ENCODE data around the gene KCNMA1. TPM values are rescaled to one million over a fixed set of nuclear protein-coding genes. Genes with fewer than 3 reads are reported as not detected.

Gene KCNMA1
- total RNA-seq, 1 experiment from 2014 or later = 0.70 TPM

DNA sequence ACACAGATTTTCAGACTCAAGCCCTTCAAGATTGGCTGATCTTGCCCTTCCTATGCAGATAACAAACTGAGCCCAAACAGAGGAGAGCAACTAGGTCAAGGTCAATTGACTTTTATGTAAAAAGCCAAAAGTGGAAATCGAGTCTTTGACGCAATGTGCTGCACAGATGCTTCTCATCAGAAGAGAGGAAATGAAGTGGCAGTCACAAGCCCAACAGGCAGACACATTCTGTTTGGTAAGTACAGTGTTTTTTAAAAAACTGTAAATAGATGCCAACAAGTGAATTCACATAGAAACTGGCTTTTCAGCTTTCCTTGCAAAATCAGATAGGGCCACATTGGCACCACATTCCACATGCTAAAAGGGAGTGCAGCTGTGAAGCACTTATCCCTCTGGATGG is 606.6 kb downstream of the KCNMA1 start:
- Histone ChIP-seq H3K27me3 (ENCODE audit: insufficient read depth, low read depth) (peaks cover 30% of the 10 kb centered on the region), H3K27ac (no peak overlapping the region), H3K4me1 (replicated peaks; ENCODE audit: insufficient read depth) (no peaks in the 10 kb centered on the region), H3K79me2 (ENCODE audit: low read depth) (no peaks in the 10 kb centered on the region), H3K4me3 (no peak overlapping the region), H2AFZ (no peak overlapping the region), H4K20me1 (ENCODE audit: insufficient read depth) (no peaks in the 10 kb centered on the region), H3F3A (ENCODE audit: insufficient read depth, low read depth) (no peaks in the 10 kb centered on the region), H3K9me3 (ENCODE audit: insufficient read depth, low read depth) (no peaks in the 10 kb centered on the region), H3K4me2 (no peak overlapping the region), H3K36me3 (ENCODE audit: low read depth) (no peaks in the 10 kb centered on the region), H3K9me2 (ENCODE audit: insufficient read depth) (no peaks in the 10 kb centered on the region)
- no TSS peak for BruUV-seq (replicated peaks)
- ChIA-PET CTCF (no interaction called here), POLR2A (ENCODE audit: unreplicated experiment) (no interaction called here)
- TF ChIP-seq CTCF (conservative IDR thresholded peaks at IDR 0.05) = no peak
- no peak for TF ChIP-seq EZH2 (IDR thresholded peaks at IDR 0.05; ENCODE audit: low read depth)
- intact Hi-C loops (cut with micrococcal nuclease; ENCODE audit: unreplicated experiment) = no loop called here
- DNase-seq = no peak

GRCh38 chr10:77029777-77030717 is 607.6 kb downstream of the KCNMA1 start:
- no peak overlapping the region for H3K4me3 ChIP-seq
- H3K27me3 ChIP-seq (ENCODE audit: insufficient read depth, low read depth) = peaks cover 30% of the 10 kb centered on the region
- H3K36me3 ChIP-seq (ENCODE audit: low read depth) = no peaks in the 10 kb centered on the region
- no TSS peak for BruUV-seq (replicated peaks)
- no peaks in the 10 kb centered on the region for H3K9me2 ChIP-seq (ENCODE audit: insufficient read depth)
- H3K4me2 ChIP-seq = no peak overlapping the region
- POLR2A ChIA-PET (ENCODE audit: unreplicated experiment) = no interaction called here
- no peaks in the 10 kb centered on the region for H3F3A ChIP-seq (ENCODE audit: insufficient read depth, low read depth)
- no peaks in the 10 kb centered on the region for H4K20me1 ChIP-seq (ENCODE audit: insufficient read depth)
- TF ChIP-seq EZH2 (IDR thresholded peaks at IDR 0.05; ENCODE audit: low read depth) = no peak
- no peak for TF ChIP-seq CTCF (conservative IDR thresholded peaks at IDR 0.05)
- H3K9me3 ChIP-seq (ENCODE audit: insufficient read depth, low read depth) = no peaks in the 10 kb centered on the region
- no peaks in the 10 kb centered on the region for H3K4me1 ChIP-seq (replicated peaks; ENCODE audit: insufficient read depth)
- no peak overlapping the region for H3K27ac ChIP-seq
- CTCF ChIA-PET = no interaction called here
- DNase-seq = peak in 1 of 2 experiments; percentile 25
- H3K79me2 ChIP-seq (ENCODE audit: low read depth) = no peaks in the 10 kb centered on the region
- H2AFZ ChIP-seq = no peak overlapping the region
- intact Hi-C loops (cut with micrococcal nuclease; ENCODE audit: unreplicated experiment) = no loop called here

DNA sequence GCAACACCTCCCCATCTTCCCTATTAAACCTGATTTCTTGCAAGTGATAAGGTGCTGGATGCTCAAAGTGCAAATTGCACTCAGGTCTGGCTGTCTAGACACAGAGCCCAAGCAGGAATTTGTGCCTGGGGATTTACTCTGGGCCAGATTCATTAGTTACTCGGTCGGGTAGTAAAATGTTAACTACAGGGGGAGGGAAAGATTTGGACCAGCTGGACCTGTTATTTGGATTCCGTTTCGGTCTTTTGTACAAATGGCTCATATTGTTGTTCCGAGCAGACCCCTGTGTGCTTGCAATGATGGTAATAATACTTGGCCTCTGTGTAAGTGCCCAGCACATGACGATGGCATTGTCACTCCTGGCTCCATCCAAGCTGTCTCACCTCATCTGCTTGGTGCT is 609.6 kb downstream of the KCNMA1 start:
- Histone ChIP-seq H2AFZ (no peak overlapping the region), H3K9me2 (ENCODE audit: insufficient read depth) (no peaks in the 10 kb centered on the region), H3K36me3 (ENCODE audit: low read depth) (no peaks in the 10 kb centered on the region), H3K27me3 (ENCODE audit: insufficient read depth, low read depth) (peaks cover 16% of the 10 kb centered on the region), H3K4me3 (no peak overlapping the region), H3K4me2 (no peak overlapping the region), H3K4me1 (replicated peaks; ENCODE audit: insufficient read depth) (no peaks in the 10 kb centered on the region), H4K20me1 (ENCODE audit: insufficient read depth) (no peaks in the 10 kb centered on the region), H3K9me3 (ENCODE audit: insufficient read depth, low read depth) (no peaks in the 10 kb centered on the region), H3K79me2 (ENCODE audit: low read depth) (no peaks in the 10 kb centered on the region), H3F3A (ENCODE audit: insufficient read depth, low read depth) (no peaks in the 10 kb centered on the region), H3K27ac (no peak overlapping the region)
- CTCF ChIA-PET = no interaction called here
- no peak for DNase-seq
- no peak for TF ChIP-seq CTCF (conservative IDR thresholded peaks at IDR 0.05)
- TF ChIP-seq EZH2 (IDR thresholded peaks at IDR 0.05; ENCODE audit: low read depth) = no peak
- POLR2A ChIA-PET (ENCODE audit: unreplicated experiment) = no interaction called here
- intact Hi-C loops (cut with micrococcal nuclease; ENCODE audit: unreplicated experiment) = no loop called here
- BruUV-seq (replicated peaks) = no TSS peak

Measured in PC-9 (cell line).